A549 (cell line): ENCODE results near the gene AP1S2. TPM values are rescaled to one million over a fixed set of nuclear protein-coding genes. Genes with fewer than 3 reads are reported as not detected.
A peak's percentile ranks its signal among the peaks of the same experiment; 100 is the strongest.

Experiments
- ATAC-seq, 2 experiments: fragments of 200-7000 bp in 1 of 2; fragments of >200 bp in 1 of 2; cut with Nextera tagmentation in 1 of 2; cut with Tn5 transposase in 1 of 2; 3 replicates each; pipeline versions ENCODE4 v1.8.0 to v1.9.1; 2018 to 2020; ENCODE audit warnings: mild to moderate bottlenecking in 1 of 2, moderate library complexity in 1 of 2
- CTCF ChIA-PET: fragments of 300-600 bp; sonication (Branson Sonifier 250); formaldehyde crosslinking; extraction: SDS; loops from one replicate; lab custom pipeline; 2021; ENCODE audit warnings: antibody characterized with exemption, inconsistent platforms; lab: Yijun Ruan, JAX
- POLR2A ChIA-PET: fragments of 350-600 bp; formaldehyde crosslinking; extraction: SDS; loops from one replicate; lab custom pipeline; 2021; ENCODE audit warnings: antibody characterized with exemption, inconsistent platforms; lab: Yijun Ruan, JAX
- DNase-seq, 2 experiments: peaks; one replicate each; pipeline versions ENCODE4 v3.0.0 to v3.0.0-alpha.2; 2011 to 2016; ENCODE audit warnings: low read depth in 1 of 2, low spot score in 1 of 2
- FAIRE-seq: peaks from 2 replicates; lab custom pipeline; 2011; peaks lifted over from hg19 to GRCh38; lab: Jason Lieb, UNC
- H3K27ac ChIP-seq, 2 experiments: fragments of >200 bp; sonication (Bioruptor Twin); formaldehyde crosslinking; 3 replicates each; pipeline ENCODE4 v1.5.1; 2016 to 2017
- H3K4me1 ChIP-seq: fragments of >200 bp; sonication (Bioruptor Twin); formaldehyde crosslinking; 3 replicates; pipeline ENCODE4 v1.6.1; 2016
- H3K4me2 ChIP-seq: fragments of >200 bp; sonication (Bioruptor Twin); formaldehyde crosslinking; 3 replicates; pipeline ENCODE4 v1.6.1; 2016
- H3K4me3 ChIP-seq: fragments of >200 bp; sonication (Bioruptor Twin); formaldehyde crosslinking; 3 replicates; pipeline ENCODE4 v1.5.1; 2016
- H3K9me3 ChIP-seq: fragments of >200 bp; sonication (Bioruptor Twin); formaldehyde crosslinking; 3 replicates; pipeline ENCODE4 v1.6.1; 2016
- CBX8 ChIP-seq: fragments of 200-600 bp; sonication (generic); IDR thresholded peaks from 2 replicates; pipeline ENCODE4 v1.6.1; 2016
- CEBPB ChIP-seq, 2 experiments: fragments of >200 bp in 1 of 2; sonication (Bioruptor Twin) in 1 of 2; formaldehyde crosslinking in 1 of 2; IDR thresholded peaks; 2 replicates each; pipeline ENCODE4 v1.6.1; 2012 to 2016
- EP300 ChIP-seq, 2 experiments: fragments of >200 bp; sonication (Bioruptor Twin); formaldehyde crosslinking; IDR thresholded peaks; 2 replicates in 1 of 2; 3 replicates in 1 of 2; pipeline ENCODE4 v1.6.1; 2016 to 2017
- FOSL2 ChIP-seq, 2 experiments: fragments of 450-650 bp in 1 of 2; fragments of >200 bp in 1 of 2; sonication (Bioruptor Twin) in 1 of 2; formaldehyde crosslinking; IDR thresholded peaks; 2 replicates each; pipeline versions ENCODE4 v1.5.0 to v1.6.1; 2016 to 2020; ENCODE audit warnings: mild to moderate bottlenecking in 1 of 2, moderate library complexity in 1 of 2
- HDAC2 ChIP-seq: fragments of 200-600 bp; sonication (generic); IDR thresholded peaks from 2 replicates; pipeline ENCODE4 v1.6.1; 2016
- HEYL ChIP-seq: fragments of 250-450 bp; sonication (Bioruptor Pico); IDR thresholded peaks from 2 replicates; pipeline ENCODE4 v1.8.0; 2021; ENCODE audit warnings: mild to moderate bottlenecking, moderate library complexity
- MAFK ChIP-seq: fragments of 450-650 bp; IDR thresholded peaks from 2 replicates; pipeline ENCODE4 v1.6.1; 2014; ENCODE audit not compliant: partially characterized antibody
- MYC ChIP-seq: IDR thresholded peaks from 2 replicates; pipeline ENCODE4 v1.6.1; 2012; ENCODE audit warnings: mild to moderate bottlenecking, inconsistent platforms, low read length, improper control_type of control experiment, borderline replicate concordance
- NFE2L2 ChIP-seq: fragments of 150-350 bp; conservative IDR thresholded peaks from 2 replicates; pipeline ENCODE4 v1.6.1; 2014; ENCODE audit warnings: low read length
- NPAS2 ChIP-seq: fragments of 250-450 bp; sonication (Bioruptor Pico); IDR thresholded peaks from 2 replicates; pipeline ENCODE4 v1.8.0; 2022; ENCODE audit warnings: mild to moderate bottlenecking, moderate library complexity, borderline replicate concordance
- POLR2A ChIP-seq: IDR thresholded peaks from 2 replicates; pipeline ENCODE4 v1.6.1; 2012; ENCODE audit warnings: mild to moderate bottlenecking, low read length
- RAD21 ChIP-seq, 2 experiments: fragments of >200 bp in 1 of 2; sonication (Bioruptor Twin) in 1 of 2; formaldehyde crosslinking in 1 of 2; IDR thresholded peaks in 1 of 2; conservative IDR thresholded peaks in 1 of 2; 2 replicates in 1 of 2; 3 replicates in 1 of 2; pipeline ENCODE4 v1.6.1; 2012 to 2018; ENCODE audit warnings: inconsistent platforms in 1 of 2
- RNF2 ChIP-seq: fragments of 200-600 bp; sonication (generic); IDR thresholded peaks from 2 replicates; pipeline ENCODE4 v1.6.1; 2016; ENCODE audit warnings: low read depth, mild to moderate bottlenecking, antibody characterized with exemption, moderate library complexity, borderline replicate concordance
- SMC3 ChIP-seq: fragments of >200 bp; sonication (Bioruptor Twin); formaldehyde crosslinking; IDR thresholded peaks from 3 replicates; pipeline ENCODE4 v1.6.1; 2018; ENCODE audit warnings: inconsistent platforms
- SREBF2 ChIP-seq: fragments of 450-650 bp; IDR thresholded peaks from 2 replicates; pipeline ENCODE4 v1.6.1; 2014; ENCODE audit warnings: mild to moderate bottlenecking, moderate library complexity
- ZC3H11A ChIP-seq: fragments of 450-650 bp; IDR thresholded peaks from 2 replicates; pipeline ENCODE4 v1.6.1; 2014; ENCODE audit warnings: antibody characterized with exemption, mild to moderate bottlenecking
- ZSCAN20 ChIP-seq: fragments of 250-450 bp; sonication (Bioruptor Pico); IDR thresholded peaks from 2 replicates; pipeline ENCODE4 v1.8.0; 2022; ENCODE audit warnings: mild to moderate bottlenecking, moderate library complexity
- WGBS: methylation state at CpG from one replicate; pipeline ENCODE4 v1.1.6; 2017; ENCODE audit errors: missing lambda C conversion rate; 5-methylcytosine and 5-hydroxymethylcytosine counted together
- polyA plus RNA-seq, 4 experiments: library from polyadenylated mRNA; depleted of rRNA in 3 of 4; stranded (reverse); fragments of >200 nt; fragmentation: RNase III in 1 of 4; extraction: RNeasy Plus Mini Kit Qiagen cat#74134 plus additional on column Dnase treatment in 1 of 4; gene quantifications; 2 replicates in 3 of 4; 3 replicates in 1 of 4; pipeline ENCODE4 v1.2.3, GENCODE V29; 2011 to 2017
- TF ChIP-seq, protein P1 (sequence below): fragments of >200 bp; sonication (Bioruptor Twin); formaldehyde crosslinking; IDR thresholded peaks from 3 replicates; pipeline ENCODE4 v1.6.1; 2016
- TF ChIP-seq, protein P2 (sequence below): fragments of 250-450 bp; sonication (Bioruptor Pico); IDR thresholded peaks from 2 replicates; pipeline ENCODE4 v1.5.0; 2020; ENCODE audit warnings: low read depth, mild to moderate bottlenecking, moderate library complexity
- TF ChIP-seq, protein P3 (sequence below): fragments of 200-600 bp; sonication (generic); IDR thresholded peaks from 2 replicates; pipeline ENCODE4 v1.6.1; 2016; ENCODE audit warnings: antibody characterized with exemption, mild to moderate bottlenecking, moderate library complexity
- TF ChIP-seq, protein P4 (sequence below): fragments of 450-650 bp; IDR thresholded peaks from 2 replicates; pipeline ENCODE4 v1.6.1; 2014; ENCODE audit warnings: antibody characterized with exemption
- TF ChIP-seq, protein P5 (sequence below): fragments of >200 bp; sonication (Bioruptor Twin); formaldehyde crosslinking; IDR thresholded peaks from 3 replicates; pipeline ENCODE4 v1.5.1; 2016
- TF ChIP-seq, protein P6 (sequence below): IDR thresholded peaks from 2 replicates; pipeline ENCODE4 v1.6.1; 2012
- TF ChIP-seq, protein P7 (sequence below): fragments of >200 bp; sonication (Bioruptor Twin); formaldehyde crosslinking; IDR thresholded peaks from 2 replicates; pipeline ENCODE4 v1.6.1; 2016

AP1S2 gene
- polyA plus RNA-seq, 2 of the 4 experiments (the other 2 are of a cell fraction) = 17.1 to 18.5 TPM

DNA sequence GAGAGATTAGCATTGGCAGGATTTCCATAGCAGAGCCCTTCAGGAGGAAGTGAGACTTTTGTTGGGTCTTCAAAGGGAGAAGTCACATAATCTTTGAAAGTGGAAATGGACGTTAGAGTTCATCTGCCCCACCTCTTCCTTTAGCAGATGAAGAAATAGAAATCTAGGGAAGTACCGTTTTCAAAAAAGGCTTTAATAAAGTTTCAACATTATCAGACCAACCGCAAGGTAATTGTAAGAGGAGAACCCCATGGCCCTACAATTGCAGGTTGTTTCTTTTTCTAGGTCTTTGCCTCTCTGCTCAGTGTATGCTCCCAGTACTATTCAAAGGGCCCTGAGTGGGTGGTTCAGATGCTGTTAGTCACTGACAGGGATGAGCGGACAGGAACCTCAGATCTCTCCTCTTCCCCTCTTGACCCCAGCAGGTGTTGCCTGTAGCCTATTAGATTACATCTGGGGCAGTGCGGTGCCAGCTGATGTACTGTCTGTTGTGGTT, 48.6 kb upstream of the AP1S2 start:
- ChIA-PET CTCF (no interaction called here), POLR2A (no interaction called here)
- no peak overlapping the region for H3K4me3 ChIP-seq
- peak; percentile 23 for FAIRE-seq
- H3K9me3 ChIP-seq = no peaks in the 10 kb centered on the region
- no peak overlapping the region for H3K4me2 ChIP-seq
- H3K27ac ChIP-seq = no peak overlapping the region
- WGBS = 44% methylated on average over 5 of the region's 5 CpGs
- TF ChIP-seq RNF2 (no peak), POLR2A (no peak), ZSCAN20 (CRISPR knock-in tag) (no peak), RAD21 (conservative IDR thresholded peaks at IDR 0.05 in 1 of 2, IDR thresholded peaks at IDR 0.05 in 1 of 2) (no peak), HEYL (CRISPR knock-in tag) (no peak), CEBPB (IDR thresholded peaks at IDR 0.05) (no peak), NPAS2 (CRISPR knock-in tag) (no peak), FOSL2 (IDR thresholded peaks at IDR 0.05) (no peak), FOSL2 (CRISPR knock-in tag; IDR thresholded peaks at IDR 0.05) (no peak), EP300 (IDR thresholded peaks at IDR 0.05) (no peak), HDAC2 (no peak)
- TF ChIP-seq, protein P1, sequence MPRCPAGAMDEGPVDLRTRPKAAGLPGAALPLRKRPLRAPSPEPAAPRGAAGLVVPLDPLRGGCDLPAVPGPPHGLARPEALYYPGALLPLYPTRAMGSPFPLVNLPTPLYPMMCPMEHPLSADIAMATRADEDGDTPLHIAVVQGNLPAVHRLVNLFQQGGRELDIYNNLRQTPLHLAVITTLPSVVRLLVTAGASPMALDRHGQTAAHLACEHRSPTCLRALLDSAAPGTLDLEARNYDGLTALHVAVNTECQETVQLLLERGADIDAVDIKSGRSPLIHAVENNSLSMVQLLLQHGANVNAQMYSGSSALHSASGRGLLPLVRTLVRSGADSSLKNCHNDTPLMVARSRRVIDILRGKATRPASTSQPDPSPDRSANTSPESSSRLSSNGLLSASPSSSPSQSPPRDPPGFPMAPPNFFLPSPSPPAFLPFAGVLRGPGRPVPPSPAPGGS = no peak
- TF ChIP-seq, protein P2, sequence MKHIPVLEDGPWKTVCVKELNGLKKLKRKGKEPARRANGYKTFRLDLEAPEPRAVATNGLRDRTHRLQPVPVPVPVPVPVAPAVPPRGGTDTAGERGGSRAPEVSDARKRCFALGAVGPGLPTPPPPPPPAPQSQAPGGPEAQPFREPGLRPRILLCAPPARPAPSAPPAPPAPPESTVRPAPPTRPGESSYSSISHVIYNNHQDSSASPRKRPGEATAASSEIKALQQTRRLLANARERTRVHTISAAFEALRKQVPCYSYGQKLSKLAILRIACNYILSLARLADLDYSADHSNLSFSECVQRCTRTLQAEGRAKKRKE = no peak
- TF ChIP-seq, protein P3, sequence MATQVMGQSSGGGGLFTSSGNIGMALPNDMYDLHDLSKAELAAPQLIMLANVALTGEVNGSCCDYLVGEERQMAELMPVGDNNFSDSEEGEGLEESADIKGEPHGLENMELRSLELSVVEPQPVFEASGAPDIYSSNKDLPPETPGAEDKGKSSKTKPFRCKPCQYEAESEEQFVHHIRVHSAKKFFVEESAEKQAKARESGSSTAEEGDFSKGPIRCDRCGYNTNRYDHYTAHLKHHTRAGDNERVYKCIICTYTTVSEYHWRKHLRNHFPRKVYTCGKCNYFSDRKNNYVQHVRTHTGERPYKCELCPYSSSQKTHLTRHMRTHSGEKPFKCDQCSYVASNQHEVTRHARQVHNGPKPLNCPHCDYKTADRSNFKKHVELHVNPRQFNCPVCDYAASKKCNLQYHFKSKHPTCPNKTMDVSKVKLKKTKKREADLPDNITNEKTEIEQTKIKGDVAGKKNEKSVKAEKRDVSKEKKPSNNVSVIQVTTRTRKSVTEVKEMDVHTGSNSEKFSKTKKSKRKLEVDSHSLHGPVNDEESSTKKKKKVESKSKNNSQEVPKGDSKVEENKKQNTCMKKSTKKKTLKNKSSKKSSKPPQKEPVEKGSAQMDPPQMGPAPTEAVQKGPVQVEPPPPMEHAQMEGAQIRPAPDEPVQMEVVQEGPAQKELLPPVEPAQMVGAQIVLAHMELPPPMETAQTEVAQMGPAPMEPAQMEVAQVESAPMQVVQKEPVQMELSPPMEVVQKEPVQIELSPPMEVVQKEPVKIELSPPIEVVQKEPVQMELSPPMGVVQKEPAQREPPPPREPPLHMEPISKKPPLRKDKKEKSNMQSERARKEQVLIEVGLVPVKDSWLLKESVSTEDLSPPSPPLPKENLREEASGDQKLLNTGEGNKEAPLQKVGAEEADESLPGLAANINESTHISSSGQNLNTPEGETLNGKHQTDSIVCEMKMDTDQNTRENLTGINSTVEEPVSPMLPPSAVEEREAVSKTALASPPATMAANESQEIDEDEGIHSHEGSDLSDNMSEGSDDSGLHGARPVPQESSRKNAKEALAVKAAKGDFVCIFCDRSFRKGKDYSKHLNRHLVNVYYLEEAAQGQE = no peak
- TF ChIP-seq, protein P4, sequence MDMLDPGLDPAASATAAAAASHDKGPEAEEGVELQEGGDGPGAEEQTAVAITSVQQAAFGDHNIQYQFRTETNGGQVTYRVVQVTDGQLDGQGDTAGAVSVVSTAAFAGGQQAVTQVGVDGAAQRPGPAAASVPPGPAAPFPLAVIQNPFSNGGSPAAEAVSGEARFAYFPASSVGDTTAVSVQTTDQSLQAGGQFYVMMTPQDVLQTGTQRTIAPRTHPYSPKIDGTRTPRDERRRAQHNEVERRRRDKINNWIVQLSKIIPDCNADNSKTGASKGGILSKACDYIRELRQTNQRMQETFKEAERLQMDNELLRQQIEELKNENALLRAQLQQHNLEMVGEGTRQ = no peak
- TF ChIP-seq, protein P5, sequence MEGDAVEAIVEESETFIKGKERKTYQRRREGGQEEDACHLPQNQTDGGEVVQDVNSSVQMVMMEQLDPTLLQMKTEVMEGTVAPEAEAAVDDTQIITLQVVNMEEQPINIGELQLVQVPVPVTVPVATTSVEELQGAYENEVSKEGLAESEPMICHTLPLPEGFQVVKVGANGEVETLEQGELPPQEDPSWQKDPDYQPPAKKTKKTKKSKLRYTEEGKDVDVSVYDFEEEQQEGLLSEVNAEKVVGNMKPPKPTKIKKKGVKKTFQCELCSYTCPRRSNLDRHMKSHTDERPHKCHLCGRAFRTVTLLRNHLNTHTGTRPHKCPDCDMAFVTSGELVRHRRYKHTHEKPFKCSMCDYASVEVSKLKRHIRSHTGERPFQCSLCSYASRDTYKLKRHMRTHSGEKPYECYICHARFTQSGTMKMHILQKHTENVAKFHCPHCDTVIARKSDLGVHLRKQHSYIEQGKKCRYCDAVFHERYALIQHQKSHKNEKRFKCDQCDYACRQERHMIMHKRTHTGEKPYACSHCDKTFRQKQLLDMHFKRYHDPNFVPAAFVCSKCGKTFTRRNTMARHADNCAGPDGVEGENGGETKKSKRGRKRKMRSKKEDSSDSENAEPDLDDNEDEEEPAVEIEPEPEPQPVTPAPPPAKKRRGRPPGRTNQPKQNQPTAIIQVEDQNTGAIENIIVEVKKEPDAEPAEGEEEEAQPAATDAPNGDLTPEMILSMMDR = no peak
- TF ChIP-seq, protein P6, sequence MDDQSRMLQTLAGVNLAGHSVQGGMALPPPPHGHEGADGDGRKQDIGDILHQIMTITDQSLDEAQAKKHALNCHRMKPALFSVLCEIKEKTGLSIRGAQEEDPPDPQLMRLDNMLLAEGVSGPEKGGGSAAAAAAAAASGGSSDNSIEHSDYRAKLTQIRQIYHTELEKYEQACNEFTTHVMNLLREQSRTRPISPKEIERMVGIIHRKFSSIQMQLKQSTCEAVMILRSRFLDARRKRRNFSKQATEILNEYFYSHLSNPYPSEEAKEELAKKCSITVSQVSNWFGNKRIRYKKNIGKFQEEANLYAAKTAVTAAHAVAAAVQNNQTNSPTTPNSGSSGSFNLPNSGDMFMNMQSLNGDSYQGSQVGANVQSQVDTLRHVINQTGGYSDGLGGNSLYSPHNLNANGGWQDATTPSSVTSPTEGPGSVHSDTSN = no peak
- TF ChIP-seq, all 56 proteins: peak for 0
- ATAC-seq (no peak), DNase-seq (no peak)
- H3K4me1 ChIP-seq = no peaks in the 10 kb centered on the region

DNA sequence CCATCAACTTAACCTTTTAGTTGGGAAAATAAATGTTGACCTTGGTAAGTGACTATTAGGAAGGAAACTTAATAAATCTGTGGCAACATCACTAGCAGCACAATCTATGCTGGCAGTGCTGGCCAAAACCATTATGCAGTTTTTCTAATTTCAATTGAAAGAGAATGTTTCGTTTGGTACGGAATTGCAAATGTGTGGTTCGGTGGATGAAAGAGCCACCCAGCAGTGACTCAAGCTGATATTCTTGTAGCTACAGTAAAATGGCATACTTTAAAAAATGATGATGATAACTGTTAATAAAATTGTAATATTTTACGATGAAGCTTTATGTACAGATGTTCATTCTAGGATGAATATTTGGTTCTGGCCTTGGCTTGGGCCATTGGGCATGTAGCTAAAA, 40.7 kb upstream of the AP1S2 start:
- TF ChIP-seq, protein P7, sequence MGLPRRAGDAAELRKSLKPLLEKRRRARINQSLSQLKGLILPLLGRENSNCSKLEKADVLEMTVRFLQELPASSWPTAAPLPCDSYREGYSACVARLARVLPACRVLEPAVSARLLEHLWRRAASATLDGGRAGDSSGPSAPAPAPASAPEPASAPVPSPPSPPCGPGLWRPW = no peak
- TF ChIP-seq ZSCAN20 (CRISPR knock-in tag) (no peak), CBX8 (no peak), MYC (no peak), NFE2L2 (no peak), SREBF2 (no peak), ZC3H11A (no peak), MAFK (no peak), SMC3 (no peak), POLR2A (no peak), FOSL2 (IDR thresholded peaks at IDR 0.05) (no peak), FOSL2 (CRISPR knock-in tag; IDR thresholded peaks at IDR 0.05) (no peak)
- TF ChIP-seq, protein P2 = no peak
- TF ChIP-seq, protein P6 = no peak
- Histone ChIP-seq H3K27ac (no peak overlapping the region), H3K4me1 (no peaks in the 10 kb centered on the region), H3K4me3 (no peak overlapping the region), H3K4me2 (no peak overlapping the region), H3K9me3 (no peaks in the 10 kb centered on the region)
- FAIRE-seq (no peak), ATAC-seq (no peak), DNase-seq (no peak)
- 82% methylated on average over 4 of the region's 4 CpGs for WGBS
- POLR2A ChIA-PET = no interaction called here
- CTCF ChIA-PET = interaction anchor here (1.1 kb wide), 1 partner anchor 35 kb away, joined by 3 read pairs; no protein-coding TSS in a partner anchor
